Measurements from ENCODE around the gene RAPGEF6. TPM values are rescaled to one million over a fixed set of nuclear protein-coding genes. Genes with fewer than 3 reads are reported as not detected.

RAPGEF6 gene
- total RNA-seq, 4 donors from 2014 or later = 17.2 to 23.3 (median 20.1) TPM

- 92% methylated on average over 7 of the region's 7 CpGs for WGBS
- H3K4me3 ChIP-seq = no peak overlapping the region
- no peak overlapping the region for H3K27ac ChIP-seq (replicated peaks in 1 of 4)
- no peaks in the 10 kb centered on the region for H3K4me1 ChIP-seq
- intact Hi-C loops (cut with DNase I) = no loop called here
- no peaks in the 10 kb centered on the region for H3K27me3 ChIP-seq
- no peak for TF ChIP-seq POLR2AphosphoS5 (IDR thresholded peaks at IDR 0.05)
- no peak for DNase-seq (ENCODE audit: extremely low spot score)
- H3K9me3 ChIP-seq = no peaks in the 10 kb centered on the region
- peaks cover 10 to 48% (median 22%) of the 10 kb centered on the region in 4 donors for H3K36me3 ChIP-seq
Observed at GRCh38 chr5:131644822-131645221, 9.8 kb upstream of the RAPGEF6 start.

DNA sequence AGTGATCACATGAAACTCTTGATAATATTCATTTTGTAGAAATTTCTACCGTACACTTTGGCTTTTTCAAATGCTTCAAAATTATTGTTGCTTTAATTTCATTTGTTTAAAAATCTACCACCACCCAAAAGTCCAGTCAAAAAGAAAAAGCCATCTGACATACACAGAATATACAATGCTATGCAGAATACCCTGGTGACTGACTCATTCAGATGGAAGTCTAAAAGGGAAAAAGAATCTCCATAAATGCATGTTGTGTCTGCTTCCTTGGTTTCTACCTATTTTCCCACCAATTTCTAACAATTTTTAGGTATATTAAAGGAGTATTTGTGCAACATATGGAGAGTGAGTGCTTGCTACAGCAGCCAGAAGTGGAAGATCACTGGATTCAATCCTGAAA is 9.3 kb upstream of the RAPGEF6 start:
- TF ChIP-seq EP300 (IDR thresholded peaks at IDR 0.05) = no peak
- TF ChIP-seq POLR2A (IDR thresholded peaks at IDR 0.05; ENCODE audit: low read depth) = no peak
- no peak for TF ChIP-seq POLR2AphosphoS5 (IDR thresholded peaks at IDR 0.05)
- no peak for TF ChIP-seq CTCF (IDR thresholded peaks at IDR 0.05)
- intact Hi-C loops (cut with DNase I) = no loop called here
- Histone ChIP-seq H3K9me3 (no peaks in the 10 kb centered on the region), H3K27ac (replicated peaks in 1 of 4) (no peak overlapping the region), H3K4me1 (no peaks in the 10 kb centered on the region), H3K4me3 (no peak overlapping the region), H3K36me3 (peaks cover 10 to 47% (median 21%) of the 10 kb centered on the region in 4 donors), H3K27me3 (no peaks in the 10 kb centered on the region)
- DNase-seq (ENCODE audit: extremely low spot score) = no peak
- 88% methylated on average over 1 of the region's 1 CpG for WGBS

DNA sequence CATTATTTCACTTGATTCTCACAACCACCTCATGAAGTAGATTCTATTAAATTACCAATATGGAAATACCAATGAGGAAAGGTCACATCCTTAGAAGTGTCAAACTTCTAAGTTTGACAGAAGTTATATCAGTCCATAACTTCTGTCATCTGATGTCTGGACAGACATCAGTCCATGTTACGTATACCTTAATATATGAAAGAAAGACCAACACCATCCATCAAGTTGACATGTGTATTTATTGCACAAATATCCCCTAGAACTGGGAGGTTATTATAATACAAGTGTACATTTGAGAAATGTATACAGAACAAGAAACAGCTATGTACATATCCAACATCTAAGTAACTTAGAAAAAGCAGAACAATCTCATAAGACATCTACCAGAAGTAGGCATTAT is 6.5 kb upstream of the RAPGEF6 start:
- WGBS = 96% methylated on average over 1 of the region's 1 CpG

DNA sequence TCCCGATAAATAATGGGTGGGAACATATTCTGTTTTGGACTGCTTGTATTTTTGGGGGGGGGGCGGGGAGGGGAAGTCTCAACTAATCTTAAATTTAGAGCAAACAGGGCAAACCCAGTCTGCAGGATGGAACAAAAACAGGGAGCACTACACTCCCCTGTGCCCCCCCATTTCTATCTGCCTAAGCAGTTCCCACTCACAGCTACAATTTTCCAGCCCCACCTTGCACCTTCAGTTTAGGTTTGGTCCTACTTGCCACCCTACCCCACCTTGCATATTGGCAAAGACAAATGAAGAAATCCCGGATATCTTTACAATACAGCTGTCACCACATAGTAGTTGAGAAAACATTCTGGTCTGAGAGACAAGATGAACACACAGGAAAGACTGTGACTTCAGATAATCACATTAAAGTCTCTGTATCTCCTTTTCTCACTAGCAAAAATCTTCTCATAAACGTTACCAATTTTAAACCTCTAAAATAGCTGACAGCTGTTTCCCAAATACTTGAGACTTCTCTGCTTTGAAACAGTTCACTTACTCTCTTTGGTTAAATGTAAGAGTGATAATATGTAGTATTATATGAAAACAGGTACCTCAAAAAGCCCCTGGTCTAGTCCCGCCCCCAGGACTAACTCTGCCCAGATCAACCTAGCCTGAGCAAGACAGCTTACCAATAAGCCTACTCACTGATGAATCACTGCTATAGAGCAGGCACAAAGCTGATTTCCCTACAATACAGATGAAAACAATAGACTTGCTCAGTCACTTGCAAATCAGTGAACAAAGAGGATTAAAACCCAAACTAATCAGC is 5.2 kb upstream of the RAPGEF6 start:
- TF ChIP-seq EP300 (IDR thresholded peaks at IDR 0.05) = no peak
- TF ChIP-seq POLR2AphosphoS5 (IDR thresholded peaks at IDR 0.05) = no peak
- TF ChIP-seq CTCF (IDR thresholded peaks at IDR 0.05) = no peak
- TF ChIP-seq POLR2A (IDR thresholded peaks at IDR 0.05; ENCODE audit: low read depth) = no peak
- no peak overlapping the region for H3K27ac ChIP-seq (replicated peaks in 1 of 4)
- H3K27me3 ChIP-seq = no peaks in the 10 kb centered on the region
- peaks cover 6 to 12% (median 8%) of the 10 kb centered on the region in 4 donors for H3K4me1 ChIP-seq
- DNase-seq (ENCODE audit: extremely low spot score) = no peak
- peaks cover 8 to 23% (median 10%) of the 10 kb centered on the region in 4 donors for H3K36me3 ChIP-seq
- no peaks in the 10 kb centered on the region for H3K9me3 ChIP-seq
- intact Hi-C loops (cut with DNase I) = no loop called here
- WGBS = 65% methylated on average over 5 of the region's 5 CpGs
- no peak overlapping the region for H3K4me3 ChIP-seq

More for the DNA sequence above, 6.5 kb upstream of the RAPGEF6 start:
- Histone ChIP-seq H3K9me3 (no peaks in the 10 kb centered on the region), H3K4me1 (peaks cover under 1 to 4% (median 4%) of the 10 kb centered on the region in 4 donors), H3K27me3 (no peaks in the 10 kb centered on the region), H3K27ac (replicated peaks in 1 of 4) (no peak overlapping the region), H3K36me3 (peaks cover 8 to 36% (median 13%) of the 10 kb centered on the region in 4 donors), H3K4me3 (no peak overlapping the region)
- intact Hi-C loops (cut with DNase I) = no loop called here
- DNase-seq (ENCODE audit: extremely low spot score) = no peak
- TF ChIP-seq POLR2AphosphoS5 (IDR thresholded peaks at IDR 0.05) = no peak
- TF ChIP-seq POLR2A (IDR thresholded peaks at IDR 0.05; ENCODE audit: low read depth) = no peak
- TF ChIP-seq EP300 (IDR thresholded peaks at IDR 0.05) = no peak
- TF ChIP-seq CTCF (IDR thresholded peaks at IDR 0.05) = no peak

DNA sequence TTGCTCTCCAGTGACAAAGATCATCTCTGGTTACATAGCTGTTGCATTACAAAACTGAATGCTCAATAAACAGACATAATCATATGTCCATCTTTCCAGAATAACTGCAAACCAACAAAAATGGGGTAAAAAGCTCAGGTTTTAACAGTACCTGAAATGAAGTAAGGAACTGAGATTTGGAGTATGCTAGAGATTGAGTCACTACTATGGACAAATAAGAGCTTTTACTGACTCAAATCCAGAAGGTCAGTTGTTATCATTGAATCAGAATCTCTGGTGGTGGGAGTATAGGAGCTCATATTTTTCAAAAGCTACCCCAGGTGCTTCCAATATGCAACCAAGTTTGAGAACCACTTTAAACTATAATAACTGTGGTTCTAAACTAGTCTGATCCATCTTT is 4.1 kb upstream of the RAPGEF6 start:
- intact Hi-C loops (cut with DNase I) = loop anchor here (5.0 kb wide), 1 partner anchor 33 kb away; no protein-coding TSS in a partner anchor

More for the DNA sequence above, 4.1 kb upstream of the RAPGEF6 start:
- peaks cover 6 to 12% (median 8%) of the 10 kb centered on the region in 4 donors for H3K4me1 ChIP-seq
- no peak for TF ChIP-seq EP300 (IDR thresholded peaks at IDR 0.05)
- no peak for TF ChIP-seq POLR2AphosphoS5 (IDR thresholded peaks at IDR 0.05)
- TF ChIP-seq CTCF (IDR thresholded peaks at IDR 0.05) = no peak
- no peak for TF ChIP-seq POLR2A (IDR thresholded peaks at IDR 0.05; ENCODE audit: low read depth)
- H3K9me3 ChIP-seq = no peaks in the 10 kb centered on the region
- H3K27ac ChIP-seq (replicated peaks in 1 of 4) = no peak overlapping the region
- H3K4me3 ChIP-seq = no peak overlapping the region
- no peaks in the 10 kb centered on the region for H3K27me3 ChIP-seq
- peaks cover 0 to 12% (median 0%) of the 10 kb centered on the region in 4 donors for H3K36me3 ChIP-seq
- no peak for DNase-seq (ENCODE audit: extremely low spot score)
